Hematopoietic multipotent progenitor cell (in vitro differentiated cells): ENCODE data around the gene ARHGAP32. TPM values are rescaled to one million over a fixed set of nuclear protein-coding genes. Genes with fewer than 3 reads are reported as not detected.

Experiments
- DNase-seq, 3 donors: peaks; one replicate each; pipeline ENCODE4 v3.0.0-alpha.2; 2011 to 2015; ENCODE audit warnings: low read depth in 2 of 3, low spot score in 2 of 3
- total RNA-seq: library from RNA; depleted of rRNA; stranded (reverse); fragments of >200 nt; gene quantifications from one replicate; pipeline ENCODE4 v1.2.3, GENCODE V29; 2012

ARHGAP32 gene
- total RNA-seq, result 12.7 TPM

- DNase-seq, result peak in 1 of 3 donors; percentile 19
Measured at GRCh38 chr11:129192150-129192549, at the start of gene ARHGAP32. Gene ARHGAP32, minus strand, starts transcription at chr11:129192325. Its CDS starts 127 bp downstream, at chr11:129192198.

GRCh38 chr11:129239207-129239606, 47.1 kb upstream of the ARHGAP32 start:
- no peak for DNase-seq

- DNase-seq, result no peak
Measured at GRCh38 chr11:129237880-129238638, 45.9 kb upstream of the ARHGAP32 start.

GRCh38 chr11:129237456-129237855, 45.3 kb upstream of the ARHGAP32 start:
- DNase-seq, result no peak

GRCh38 chr11:129236850-129237249, 44.7 kb upstream of the ARHGAP32 start:
- no peak for DNase-seq

GRCh38 chr11:129234978-129235377, 42.9 kb upstream of the ARHGAP32 start:
- no peak for DNase-seq

- peak in 2 of 3 donors; percentile 24 to 59 for DNase-seq
Measured at GRCh38 chr11:129230006-129230405, 37.9 kb upstream of the ARHGAP32 start.

GRCh38 chr11:129226207-129226798, 34.2 kb upstream of the ARHGAP32 start:
- no peak for DNase-seq

GRCh38 chr11:129225190-129225589, 33.1 kb upstream of the ARHGAP32 start:
- no peak for DNase-seq

GRCh38 chr11:129224538-129224937, 32.4 kb upstream of the ARHGAP32 start:
- DNase-seq, result no peak

- DNase-seq, result no peak
Measured at GRCh38 chr11:129223701-129224149, 31.6 kb upstream of the ARHGAP32 start.

- no peak for DNase-seq
Measured at GRCh38 chr11:129223260-129223659, 31.1 kb upstream of the ARHGAP32 start.

- no peak for DNase-seq
Measured at GRCh38 chr11:129222158-129222557, 30.0 kb upstream of the ARHGAP32 start.

GRCh38 chr11:129215506-129216245, 23.6 kb upstream of the ARHGAP32 start:
- DNase-seq, result no peak

GRCh38 chr11:129214710-129215295, 22.7 kb upstream of the ARHGAP32 start:
- DNase-seq, result no peak

GRCh38 chr11:129213261-129213660, 21.1 kb upstream of the ARHGAP32 start:
- no peak for DNase-seq

GRCh38 chr11:129211397-129211796, 19.3 kb upstream of the ARHGAP32 start:
- no peak for DNase-seq

- DNase-seq, result peak in 1 of 3 donors; percentile 7
Measured at GRCh38 chr11:129210831-129211181, 18.7 kb upstream of the ARHGAP32 start.

GRCh38 chr11:129209891-129210830, 18.0 kb upstream of the ARHGAP32 start:
- no peak for DNase-seq

GRCh38 chr11:129208863-129209262, 16.7 kb upstream of the ARHGAP32 start:
- DNase-seq, result no peak
